KMS-11 (cell line): ENCODE results near the gene C9orf50.

Source experiments
- H2AFZ ChIP-seq: fragments of 200-600 bp; sonication (generic); 2 replicates; pipeline ENCODE4 v1.6.1; 2016; ENCODE audit warnings: antibody characterized with exemption, mixed run types, low read depth
- H3K27ac ChIP-seq: fragments of 200-600 bp; sonication (generic); 2 replicates; pipeline ENCODE4 v1.6.1; 2016; ENCODE audit warnings: mild to moderate bottlenecking, mixed run types
- H3K27me3 ChIP-seq: fragments of 200-600 bp; sonication (generic); 2 replicates; pipeline ENCODE4 v1.6.1; 2017; ENCODE audit warnings: mild to moderate bottlenecking, low read depth, mixed run types, moderate library complexity; ENCODE audit not compliant: insufficient read depth
- H3K36me3 ChIP-seq: fragments of 200-600 bp; sonication (generic); 2 replicates; pipeline ENCODE4 v1.6.1; 2017; ENCODE audit warnings: mild to moderate bottlenecking, mixed run types; ENCODE audit not compliant: insufficient read depth
- H3K4me1 ChIP-seq: fragments of 200-600 bp; sonication (generic); 2 replicates; pipeline ENCODE4 v1.6.1; 2016; ENCODE audit warnings: mild to moderate bottlenecking, low read depth, mixed run types; ENCODE audit not compliant: poor library complexity, severe bottlenecking
- H3K4me2 ChIP-seq: fragments of 200-600 bp; sonication (generic); 2 replicates; pipeline ENCODE4 v1.7.0; 2016; ENCODE audit warnings: mild to moderate bottlenecking, mixed run types
- H3K4me3 ChIP-seq: fragments of 200-600 bp; sonication (generic); IDR thresholded peaks from 2 replicates; pipeline ENCODE4 v1.6.1; 2017; ENCODE audit warnings: low read depth, low read length, mixed read lengths; ENCODE audit not compliant: insufficient read depth
- H3K79me2 ChIP-seq: fragments of 200-600 bp; sonication (generic); 2 replicates; pipeline ENCODE4 v1.6.1; 2016; ENCODE audit warnings: low read depth, mixed run types; ENCODE audit not compliant: insufficient read depth
- H3K9ac ChIP-seq: fragments of 200-600 bp; sonication (generic); 2 replicates; pipeline ENCODE4 v1.6.1; 2016; ENCODE audit warnings: mild to moderate bottlenecking, mixed run types
- H4K20me1 ChIP-seq: fragments of 200-600 bp; sonication (generic); 2 replicates; pipeline ENCODE4 v1.6.1; 2016; ENCODE audit warnings: mild to moderate bottlenecking, mixed run types; ENCODE audit not compliant: insufficient read depth
- CTCF ChIP-seq: fragments of 200-600 bp; sonication (generic); conservative IDR thresholded peaks from 2 replicates; pipeline ENCODE4 v1.6.1; 2017; ENCODE audit warnings: low read depth, mild to moderate bottlenecking, antibody characterized with exemption, low read length, moderate library complexity, mixed read lengths

The C9orf50 gene

DNA sequence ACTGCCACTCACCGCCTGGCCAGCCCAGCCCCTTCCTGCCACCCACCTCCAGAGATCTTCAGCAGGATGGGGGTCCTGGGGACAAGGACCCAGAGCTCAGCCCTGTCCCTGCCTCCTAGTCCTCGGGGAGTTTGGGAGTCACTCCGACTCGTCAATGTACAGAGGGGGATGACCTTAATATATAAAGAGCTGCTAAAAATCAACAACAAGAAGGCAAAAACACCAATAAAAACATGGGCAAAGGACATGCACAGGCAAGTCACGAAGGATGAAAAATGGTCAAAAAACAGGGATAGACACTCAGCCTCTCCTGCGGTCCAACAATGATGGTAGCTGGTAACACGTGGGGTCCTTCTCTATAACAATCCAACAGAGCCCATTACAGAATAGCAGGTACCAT, 25.8 kb upstream of the C9orf50 start:
- Histone ChIP-seq H2AFZ (no peak overlapping the region), H3K36me3 (no peaks in the 10 kb centered on the region), H3K27ac (no peak overlapping the region), H3K9ac (no peak overlapping the region), H3K79me2 (no peaks in the 10 kb centered on the region), H3K4me3 (no peak overlapping the region), H4K20me1 (no peaks in the 10 kb centered on the region), H3K27me3 (peaks cover 44% of the 10 kb centered on the region), H3K4me2 (no peak overlapping the region), H3K4me1 (no peaks in the 10 kb centered on the region)
- TF ChIP-seq CTCF = no peak

- Histone ChIP-seq H3K4me3 (no peak overlapping the region), H4K20me1 (no peaks in the 10 kb centered on the region), H3K4me2 (no peak overlapping the region), H2AFZ (no peak overlapping the region), H3K36me3 (no peaks in the 10 kb centered on the region), H3K27me3 (peaks cover 40% of the 10 kb centered on the region; the same call in 1 of the 2 replicates), H3K27ac (no peak overlapping the region), H3K4me1 (no peaks in the 10 kb centered on the region), H3K9ac (no peak overlapping the region), H3K79me2 (no peaks in the 10 kb centered on the region)
- no peak for TF ChIP-seq CTCF
Measured at GRCh38 chr9:129646252-129646651, 25.4 kb upstream of the C9orf50 start.

GRCh38 chr9:129644902-129645301, 24.0 kb upstream of the C9orf50 start:
- Histone ChIP-seq H4K20me1 (no peaks in the 10 kb centered on the region), H3K36me3 (no peaks in the 10 kb centered on the region), H3K4me3 (no peak overlapping the region), H3K27me3 (peaks cover 27% of the 10 kb centered on the region; the same call in 1 of the 2 replicates), H3K4me2 (no peak overlapping the region), H3K27ac (no peak overlapping the region), H2AFZ (no peak overlapping the region), H3K4me1 (no peaks in the 10 kb centered on the region), H3K9ac (no peak overlapping the region), H3K79me2 (peaks cover 12% of the 10 kb centered on the region; the same call in 1 of the 2 replicates)
- no peak for TF ChIP-seq CTCF

GRCh38 chr9:129644365-129644764, 23.5 kb upstream of the C9orf50 start:
- Histone ChIP-seq H2AFZ (no peak overlapping the region), H3K9ac (no peak overlapping the region), H3K36me3 (no peaks in the 10 kb centered on the region), H3K4me3 (no peak overlapping the region), H3K79me2 (peaks cover 16% of the 10 kb centered on the region; the same call in 1 of the 2 replicates), H3K27ac (no peak overlapping the region), H3K4me2 (no peak overlapping the region), H3K27me3 (peaks cover 21% of the 10 kb centered on the region; the same call in 1 of the 2 replicates), H3K4me1 (no peaks in the 10 kb centered on the region), H4K20me1 (no peaks in the 10 kb centered on the region)
- TF ChIP-seq CTCF = no peak

DNA sequence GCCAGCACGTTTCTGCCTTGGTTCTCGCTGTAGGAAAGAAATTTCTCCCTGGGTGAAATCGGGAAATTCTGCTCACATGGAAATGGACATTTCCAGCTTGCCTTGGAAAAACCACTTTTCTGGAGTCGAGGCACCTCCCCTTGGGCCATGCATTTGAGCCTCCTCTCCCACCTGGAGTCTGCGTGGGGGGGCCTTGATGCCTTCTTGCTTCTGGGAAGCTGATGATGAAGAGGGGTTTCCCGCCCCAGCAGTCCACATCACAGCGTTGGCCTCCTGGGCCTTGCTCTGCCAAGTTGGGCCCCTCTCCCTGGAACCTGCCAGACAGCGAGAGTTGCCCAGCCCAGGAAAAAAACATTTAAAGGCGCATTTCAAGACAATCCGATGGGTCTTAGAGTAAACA, 22.8 kb upstream of the C9orf50 start:
- Histone ChIP-seq H3K4me1 (no peaks in the 10 kb centered on the region), H2AFZ (no peak overlapping the region), H3K4me2 (no peak overlapping the region), H3K79me2 (peaks cover 18% of the 10 kb centered on the region; the same call in 1 of the 2 replicates), H3K4me3 (no peak overlapping the region), H3K27me3 (peaks cover 18% of the 10 kb centered on the region; the same call in 1 of the 2 replicates), H3K36me3 (no peaks in the 10 kb centered on the region), H3K9ac (no peak overlapping the region), H3K27ac (no peak overlapping the region), H4K20me1 (no peaks in the 10 kb centered on the region)
- TF ChIP-seq CTCF = no peak
